GM15510 (cell line): ENCODE data around the gene SUFU.

ENCODE experiments used
- POLR2A ChIP-seq: IDR thresholded peaks from 3 replicates; pipeline ENCODE4 v1.6.1; 2011; ENCODE audit warnings: borderline replicate concordance; ENCODE audit not compliant: insufficient read length; ENCODE audit errors: extremely low read depth

Gene SUFU

GRCh38 chr10:102632394-102633111 lies 128.8 kb downstream of the SUFU start:
- no peak for TF ChIP-seq POLR2A

GRCh38 chr10:102633287-102633686 lies 129.5 kb downstream of the SUFU start:
- TF ChIP-seq POLR2A: no peak

- TF ChIP-seq POLR2A: no peak
These were observed 130.1 kb downstream of the SUFU start for GRCh38 chr10:102633848-102634247.

GRCh38 chr10:102634686-102635085 lies 130.9 kb downstream of the SUFU start:
- no peak for TF ChIP-seq POLR2A

- no peak for TF ChIP-seq POLR2A
These were observed 131.6 kb downstream of the SUFU start for GRCh38 chr10:102635377-102635776.

- TF ChIP-seq POLR2A: no peak
These were observed 135.8 kb downstream of the SUFU start for GRCh38 chr10:102639537-102639936.

- TF ChIP-seq POLR2A: no peak
These were observed 137.6 kb downstream of the SUFU start for GRCh38 chr10:102641402-102641801.

- peak; percentile 71 for TF ChIP-seq POLR2A
These were observed 138.3 kb downstream of the SUFU start for GRCh38 chr10:102641880-102642735.

- no peak for TF ChIP-seq POLR2A
These were observed 139.1 kb downstream of the SUFU start for GRCh38 chr10:102642736-102643335.

- peak; percentile 49 for TF ChIP-seq POLR2A
These were observed 139.7 kb downstream of the SUFU start for GRCh38 chr10:102643336-102644065.

GRCh38 chr10:102644066-102644645 lies 140.4 kb downstream of the SUFU start, which contains the start of gene TRIM8:
Gene TRIM8, plus strand, starts transcription at chr10:102644479. Its CDS starts 139 bp downstream, at chr10:102644618.
- TF ChIP-seq POLR2A: peak; percentile 57

- peak; percentile 43 for TF ChIP-seq POLR2A
These were observed 141.0 kb downstream of the SUFU start for GRCh38 chr10:102644646-102645387.

GRCh38 chr10:102645388-102645740 lies 141.6 kb downstream of the SUFU start:
- no peak for TF ChIP-seq POLR2A

- TF ChIP-seq POLR2A: peak; percentile 56
These were observed 142.2 kb downstream of the SUFU start for GRCh38 chr10:102645741-102646609.
